Neural progenitor cell (in vitro differentiated cells): ENCODE measurements around the gene ZMIZ2. TPM values are rescaled to one million over a fixed set of nuclear protein-coding genes. Genes with fewer than 3 reads are reported as not detected.

Source experiments
- DNase-seq: peaks from one replicate; pipeline ENCODE4 v3.0.0-alpha.2; 2016; ENCODE audit warnings: low spot score
- H2AFZ ChIP-seq: fragments of 200-600 bp; sonication (generic); replicated peaks from 2 replicates; pipeline ENCODE4 v1.6.1; 2016; ENCODE audit warnings: antibody characterized with exemption
- H3F3A ChIP-seq: fragments of 200-600 bp; sonication (generic); 2 replicates; pipeline ENCODE4 v1.6.1; 2016; ENCODE audit warnings: antibody characterized with exemption, low read depth
- H3K27ac ChIP-seq: fragments of 200-600 bp; sonication (generic); 2 replicates; pipeline ENCODE4 v1.5.1; 2016; ENCODE audit warnings: mild to moderate bottlenecking
- H3K27me3 ChIP-seq: fragments of 200-600 bp; sonication (generic); 2 replicates; pipeline ENCODE4 v1.6.1; 2016; ENCODE audit warnings: mild to moderate bottlenecking, moderate library complexity
- H3K36me3 ChIP-seq: fragments of 200-600 bp; sonication (generic); 2 replicates; pipeline ENCODE4 v1.5.1; 2016
- H3K4me1 ChIP-seq: fragments of 200-600 bp; sonication (generic); 2 replicates; pipeline ENCODE4 v1.6.1; 2016; ENCODE audit warnings: mixed run types
- H3K4me2 ChIP-seq: fragments of 200-600 bp; sonication (generic); 2 replicates; pipeline ENCODE4 v1.6.1; 2016
- H3K4me3 ChIP-seq: fragments of 200-600 bp; sonication (generic); 2 replicates; pipeline ENCODE4 v1.5.1; 2016
- H3K79me2 ChIP-seq: fragments of 200-600 bp; sonication (generic); 2 replicates; pipeline ENCODE4 v1.6.1; 2016; ENCODE audit warnings: low read depth
- H3K9ac ChIP-seq: fragments of 200-600 bp; sonication (generic); 2 replicates; pipeline ENCODE4 v1.6.1; 2016
- H3K9me3 ChIP-seq: fragments of 200-600 bp; sonication (generic); 2 replicates; pipeline ENCODE4 v1.5.1; 2016; ENCODE audit warnings: low read depth
- H4K20me1 ChIP-seq: fragments of 200-600 bp; sonication (generic); 2 replicates; pipeline ENCODE4 v1.6.1; 2016; ENCODE audit warnings: low read depth
- H3K27ac Mint-ChIP-seq: 3 replicates; pipeline ENCODE4 v1.8.0; 2021; ENCODE audit warnings: mixed read lengths
- H3K27me3 Mint-ChIP-seq: 2 replicates; pipeline ENCODE4 v1.8.0; 2022; ENCODE audit warnings: low read depth, mild to moderate bottlenecking, inconsistent platforms, moderate library complexity, mixed read lengths; ENCODE audit not compliant: insufficient read depth
- H3K36me3 Mint-ChIP-seq: 3 replicates; pipeline ENCODE4 v1.8.0; 2021; ENCODE audit warnings: mixed read lengths
- H3K4me1 Mint-ChIP-seq: 3 replicates; pipeline ENCODE4 v1.8.0; 2021; ENCODE audit warnings: mixed read lengths
- H3K4me3 Mint-ChIP-seq: 3 replicates; pipeline ENCODE4 v1.8.0; 2021; ENCODE audit warnings: mild to moderate bottlenecking, moderate library complexity, mixed read lengths
- H3K9me3 Mint-ChIP-seq: 3 replicates; pipeline ENCODE4 v1.8.0; 2020; ENCODE audit warnings: mixed read lengths
- EZH2 ChIP-seq: fragments of 200-600 bp; sonication (generic); IDR thresholded peaks from 2 replicates; pipeline ENCODE4 v1.6.1; 2017; ENCODE audit warnings: antibody characterized with exemption, mild to moderate bottlenecking, moderate library complexity
- EZH2phosphoT487 ChIP-seq: fragments of 200-600 bp; sonication (generic); IDR thresholded peaks from 2 replicates; pipeline ENCODE4 v1.6.1; 2017; ENCODE audit warnings: antibody characterized with exemption
- total RNA-seq: library from RNA; depleted of rRNA; stranded (reverse); fragments of >200 nt; gene quantifications from 2 replicates; pipeline ENCODE4 v1.2.3, GENCODE V29; 2015; ENCODE audit warnings: low replicate concordance
- TF ChIP-seq, protein P1 (sequence below): fragments of 200-600 bp; sonication (generic); IDR thresholded peaks from 2 replicates; pipeline ENCODE4 v1.5.1; 2017; ENCODE audit warnings: antibody characterized with exemption, mild to moderate bottlenecking

The ZMIZ2 gene
- total RNA-seq, 1 donor from 2014 or later = 7.6 TPM

DNA sequence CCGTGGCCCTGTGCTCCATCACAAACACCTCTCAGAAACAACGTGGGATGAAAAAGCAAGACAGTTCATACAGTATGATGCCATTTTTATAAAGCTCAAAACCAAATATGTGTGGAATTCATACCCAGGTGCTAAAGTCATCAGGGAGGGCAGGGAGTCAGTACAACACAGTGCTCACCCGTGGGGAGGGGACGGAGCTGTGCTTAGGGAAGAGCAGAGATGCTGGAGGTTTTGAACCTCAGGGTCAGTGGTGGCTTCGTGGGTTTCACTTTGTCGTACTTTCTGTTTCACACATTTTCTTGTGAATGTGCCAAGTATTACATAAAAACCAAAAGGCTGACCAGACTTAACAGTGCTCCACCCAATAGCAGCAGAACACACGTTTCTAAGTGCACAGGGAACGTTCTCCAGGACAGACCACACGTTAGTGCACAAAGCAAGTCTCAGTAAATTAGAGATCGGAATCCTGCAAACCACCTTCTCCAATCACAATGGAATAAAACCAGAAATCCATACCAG is 21.2 kb downstream of the ZMIZ2 start:
- H3K36me3 Mint-ChIP-seq = peaks cover 10% of the 10 kb centered on the region
- peaks cover 15% of the 10 kb centered on the region for H3F3A ChIP-seq
- no peaks in the 10 kb centered on the region for H3K27me3 ChIP-seq
- no peaks in the 10 kb centered on the region for H3K79me2 ChIP-seq
- no peak overlapping the region for H3K4me3 ChIP-seq
- H3K9me3 ChIP-seq = no peaks in the 10 kb centered on the region
- peaks cover 21% of the 10 kb centered on the region for H3K4me1 ChIP-seq
- H3K9ac ChIP-seq = no peak overlapping the region
- H3K4me3 Mint-ChIP-seq = no peak overlapping the region
- no peak overlapping the region for H3K27ac Mint-ChIP-seq
- H2AFZ ChIP-seq = no peak overlapping the region
- peaks cover 3% of the 10 kb centered on the region for H4K20me1 ChIP-seq
- no peak overlapping the region for H3K27ac ChIP-seq
- no peaks in the 10 kb centered on the region for H3K9me3 Mint-ChIP-seq
- DNase-seq = no peak
- H3K36me3 ChIP-seq = no peaks in the 10 kb centered on the region
- H3K4me2 ChIP-seq = no peak overlapping the region
- H3K27me3 Mint-ChIP-seq = peaks cover 5% of the 10 kb centered on the region
- TF ChIP-seq, protein P1, sequence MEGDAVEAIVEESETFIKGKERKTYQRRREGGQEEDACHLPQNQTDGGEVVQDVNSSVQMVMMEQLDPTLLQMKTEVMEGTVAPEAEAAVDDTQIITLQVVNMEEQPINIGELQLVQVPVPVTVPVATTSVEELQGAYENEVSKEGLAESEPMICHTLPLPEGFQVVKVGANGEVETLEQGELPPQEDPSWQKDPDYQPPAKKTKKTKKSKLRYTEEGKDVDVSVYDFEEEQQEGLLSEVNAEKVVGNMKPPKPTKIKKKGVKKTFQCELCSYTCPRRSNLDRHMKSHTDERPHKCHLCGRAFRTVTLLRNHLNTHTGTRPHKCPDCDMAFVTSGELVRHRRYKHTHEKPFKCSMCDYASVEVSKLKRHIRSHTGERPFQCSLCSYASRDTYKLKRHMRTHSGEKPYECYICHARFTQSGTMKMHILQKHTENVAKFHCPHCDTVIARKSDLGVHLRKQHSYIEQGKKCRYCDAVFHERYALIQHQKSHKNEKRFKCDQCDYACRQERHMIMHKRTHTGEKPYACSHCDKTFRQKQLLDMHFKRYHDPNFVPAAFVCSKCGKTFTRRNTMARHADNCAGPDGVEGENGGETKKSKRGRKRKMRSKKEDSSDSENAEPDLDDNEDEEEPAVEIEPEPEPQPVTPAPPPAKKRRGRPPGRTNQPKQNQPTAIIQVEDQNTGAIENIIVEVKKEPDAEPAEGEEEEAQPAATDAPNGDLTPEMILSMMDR = no peak
- TF ChIP-seq EZH2 (no peak), EZH2phosphoT487 (no peak)
- peaks cover 20% of the 10 kb centered on the region for H3K4me1 Mint-ChIP-seq

DNA sequence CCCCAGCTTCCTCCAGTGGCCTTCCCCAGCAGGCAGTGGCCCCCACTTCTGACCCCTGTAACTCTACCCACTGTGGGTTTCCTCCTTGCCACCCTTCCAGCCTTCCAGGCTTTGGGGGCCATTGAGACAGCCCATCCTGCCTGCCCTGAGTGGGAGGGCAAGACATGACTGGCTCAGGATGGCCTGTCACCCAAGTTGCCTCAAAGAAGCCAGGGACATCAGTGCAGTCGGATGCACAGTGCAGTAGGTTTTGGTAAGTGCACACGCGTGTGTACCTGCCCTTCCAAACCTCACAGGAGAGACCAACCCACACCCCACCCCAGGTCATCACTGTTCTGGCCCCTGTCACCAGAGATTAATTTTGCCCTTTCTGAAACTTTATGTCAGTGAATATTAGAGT is 22.7 kb downstream of the ZMIZ2 start:
- H4K20me1 ChIP-seq = peaks cover 3% of the 10 kb centered on the region
- no peak overlapping the region for H3K4me2 ChIP-seq
- no peaks in the 10 kb centered on the region for H3K36me3 ChIP-seq
- no peaks in the 10 kb centered on the region for H3K9me3 ChIP-seq
- no peak for DNase-seq
- peaks cover 21% of the 10 kb centered on the region for H3K4me1 ChIP-seq
- peaks cover 15% of the 10 kb centered on the region for H3F3A ChIP-seq
- no peak overlapping the region for H3K4me3 ChIP-seq
- H3K79me2 ChIP-seq = no peaks in the 10 kb centered on the region
- Mint-ChIP-seq H3K27ac (peak overlapping the region; percentile 62), H3K4me3 (peak overlapping the region; percentile 43), H3K4me1 (peaks cover 20% of the 10 kb centered on the region), H3K36me3 (peaks cover 8% of the 10 kb centered on the region), H3K27me3 (peaks cover 7% of the 10 kb centered on the region), H3K9me3 (no peaks in the 10 kb centered on the region)
- no peaks in the 10 kb centered on the region for H3K27me3 ChIP-seq
- TF ChIP-seq EZH2 = no peak
- TF ChIP-seq, protein P1 = no peak
- no peak for TF ChIP-seq EZH2phosphoT487
- no peak overlapping the region for H2AFZ ChIP-seq
- H3K9ac ChIP-seq = no peak overlapping the region
- no peak overlapping the region for H3K27ac ChIP-seq

DNA sequence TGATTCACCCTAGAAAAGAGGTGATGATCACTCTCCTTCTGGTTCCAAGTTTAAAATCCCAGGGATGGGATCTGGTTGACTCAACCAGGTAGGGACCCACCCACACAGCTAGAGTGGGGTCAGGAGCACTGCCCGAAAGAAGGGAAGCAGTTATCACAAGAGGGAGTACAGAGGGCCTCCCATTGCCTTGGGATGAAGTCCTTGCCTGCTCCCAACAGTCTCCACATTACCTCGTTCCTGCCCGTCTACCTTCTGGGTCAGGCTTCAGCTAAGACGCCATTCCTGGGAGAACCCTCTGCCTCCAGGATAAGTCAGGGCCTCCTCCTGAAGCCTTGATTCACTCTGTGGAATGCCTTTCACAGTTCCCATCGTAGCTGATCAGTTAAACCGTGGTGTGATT is 23.8 kb downstream of the ZMIZ2 start:
- H3K27me3 Mint-ChIP-seq = peaks cover 7% of the 10 kb centered on the region
- no peak overlapping the region for H3K27ac Mint-ChIP-seq
- no peak overlapping the region for H3K9ac ChIP-seq
- H3K4me2 ChIP-seq = no peak overlapping the region
- no peaks in the 10 kb centered on the region for H3K36me3 ChIP-seq
- H4K20me1 ChIP-seq = peaks cover 3% of the 10 kb centered on the region
- TF ChIP-seq EZH2phosphoT487 = no peak
- TF ChIP-seq, protein P1 = no peak
- TF ChIP-seq EZH2 = no peak
- peaks cover 7% of the 10 kb centered on the region for H3K36me3 Mint-ChIP-seq
- no peaks in the 10 kb centered on the region for H3K27me3 ChIP-seq
- peaks cover 21% of the 10 kb centered on the region for H3K4me1 ChIP-seq
- no peaks in the 10 kb centered on the region for H3K9me3 Mint-ChIP-seq
- H3K79me2 ChIP-seq = no peaks in the 10 kb centered on the region
- H3F3A ChIP-seq = peaks cover 15% of the 10 kb centered on the region
- H3K9me3 ChIP-seq = no peaks in the 10 kb centered on the region
- H3K4me1 Mint-ChIP-seq = peaks cover 20% of the 10 kb centered on the region
- H3K27ac ChIP-seq = no peak overlapping the region
- H3K4me3 ChIP-seq = no peak overlapping the region
- H2AFZ ChIP-seq = no peak overlapping the region
- no peak overlapping the region for H3K4me3 Mint-ChIP-seq
- no peak for DNase-seq
